ENCODE measurements around the gene FBXW11. TPM values are rescaled to one million over a fixed set of nuclear protein-coding genes. Genes with fewer than 3 reads are reported as not detected.

Gene FBXW11
- total and polyA plus RNA-seq, 2 of the 8 experiments (the other 6 are each of a cell fraction or from before 2014, with no cell fraction given): 45.0 to 75.6 TPM

DNA sequence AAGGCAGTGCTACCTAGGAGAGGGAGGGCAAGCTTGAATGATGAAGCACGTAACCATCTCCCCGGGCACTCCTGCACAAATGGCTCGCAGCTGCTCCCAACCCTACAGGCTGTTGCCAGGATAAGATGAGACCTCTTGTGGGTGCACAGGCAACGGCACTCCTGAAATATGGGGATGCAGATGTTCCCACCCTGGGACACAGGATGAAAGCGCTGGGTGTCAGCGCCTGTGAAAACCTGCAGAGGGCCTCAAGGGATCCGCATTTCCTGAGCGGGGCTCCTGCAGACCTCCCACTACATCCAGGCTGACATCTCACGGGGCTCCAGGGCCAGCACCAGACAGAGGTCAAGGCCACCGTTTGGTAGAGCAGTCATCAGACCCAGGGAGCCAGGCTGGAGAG, 160.1 kb downstream of the FBXW11 start:
- H4K20me1 ChIP-seq (replicated peaks in 1 of 2; ENCODE audit: control insufficient read depth in 1 of 2, insufficient read depth in 2 of 2, low read length in 2 of 2): no peaks in the 10 kb centered on the region
- H2BK5ac ChIP-seq (ENCODE audit: low read depth, low read length): no peak overlapping the region
- FAIRE-seq (no peak), DNase-seq (ENCODE audit: low read depth in 1 of 2, low spot score in 2 of 2) (no peak)
- no peak overlapping the region for H3K4ac ChIP-seq (replicated peaks; ENCODE audit: insufficient read length, low read depth, low read length)
- no peak overlapping the region for H2BK15ac ChIP-seq (ENCODE audit: low read length)
- no peak overlapping the region for H2BK120ac ChIP-seq (replicated peaks; ENCODE audit: low read depth, low read length)
- H3K23ac ChIP-seq (ENCODE audit: insufficient read length): no peak overlapping the region
- no peaks in the 10 kb centered on the region for H3K79me1 ChIP-seq (ENCODE audit: low read depth, low read length)
- no peaks in the 10 kb centered on the region for H3K79me2 ChIP-seq (ENCODE audit: control insufficient read depth in 1 of 2, insufficient read depth in 2 of 2, low read length in 2 of 2)
- no peak overlapping the region for H2AK5ac ChIP-seq (ENCODE audit: low read depth, low read length)
- POLR2A ChIA-PET (ENCODE audit: partially characterized antibody): interaction anchor here (0.7 kb wide), 1 partner anchor 226 kb away, joined by 4 read pairs; no protein-coding TSS in a partner anchor
- no peak overlapping the region for H4K8ac ChIP-seq (ENCODE audit: extremely low read depth, insufficient read depth, low read length)
- no peak overlapping the region for H3K56ac ChIP-seq (replicated peaks; ENCODE audit: insufficient read length, low read depth, low read length)
- no peaks in the 10 kb centered on the region for H3K27me3 ChIP-seq (replicated peaks in 1 of 4; ENCODE audit: control insufficient read depth in 3 of 4, extremely low read depth in 1 of 4, insufficient read depth in 3 of 4, low read length in 3 of 4)
- no peak overlapping the region for H2BK12ac ChIP-seq (ENCODE audit: low read depth, low read length)
- no peak overlapping the region for H4K91ac ChIP-seq (replicated peaks; ENCODE audit: insufficient read length, low read length)
- 87% methylated on average over 10 of the region's 10 CpGs; no CpG with 5 or more reads in 1 of the 2 experiments for WGBS, 2 experiments (ENCODE audit: extremely low coverage in 1 of 2, insufficient coverage in 1 of 2, insufficient read length in 1 of 2, insufficient replicate concordance in 2 of 2, low coverage in 1 of 2, low lambda C conversion rate in 2 of 2, missing lambda C conversion rate in 1 of 2)
- H3K23me2 ChIP-seq (ENCODE audit: low read depth, low read length): no peaks in the 10 kb centered on the region
- H3K36me3 ChIP-seq (ENCODE audit: control insufficient read depth in 2 of 4, insufficient read depth in 4 of 4, low read length in 3 of 4): no peaks in the 10 kb centered on the region
- CTCF ChIA-PET (ENCODE audit: partially characterized antibody): interaction anchor here (0.6 to 11.4 kb wide), 28 partner anchors 9 to 425 kb away, joined by 3 to 81 read pairs (median 3); no protein-coding TSS in a partner anchor
- no peak overlapping the region for H4K5ac ChIP-seq (ENCODE audit: insufficient read length, low read depth, low read length)
- H2BK20ac ChIP-seq (ENCODE audit: low read length): no peak overlapping the region
- H3K14ac ChIP-seq (ENCODE audit: insufficient read length): no peak overlapping the region
- no peak overlapping the region for H3K9ac ChIP-seq (replicated peaks in 1 of 4; ENCODE audit: extremely low read depth in 1 of 4, low read depth in 3 of 4, low read length in 3 of 4)
- H3K4me3 ChIP-seq (ENCODE audit: extremely low read depth in 1 of 4, insufficient read depth in 2 of 4, low read depth in 3 of 4, low read length in 4 of 4): no peak overlapping the region
- H2AFZ ChIP-seq (ENCODE audit: low read length): no peak overlapping the region
- no peaks in the 10 kb centered on the region for H3K9me3 ChIP-seq (ENCODE audit: insufficient read depth in 2 of 2, low read depth in 1 of 2, low read length in 1 of 2)
- H3K4me1 ChIP-seq (replicated peaks in 1 of 4; ENCODE audit: control insufficient read depth in 3 of 4, insufficient read depth in 4 of 4, low read length in 3 of 4): peaks cover 0 to 3% (median 1%) of the 10 kb centered on the region in 4 experiments; a peak in 5 of 7 replicates
- H3K27ac ChIP-seq (ENCODE audit: low read depth, low read length): no peak overlapping the region
- H3K18ac ChIP-seq (ENCODE audit: extremely low read depth, low read length): no peak overlapping the region
- no peak overlapping the region for H3K4me2 ChIP-seq (ENCODE audit: insufficient read depth in 1 of 2, low read depth in 2 of 2, low read length in 2 of 2)
- TF ChIP-seq SIRT6 (IDR thresholded peaks at IDR 0.05; ENCODE audit: low read length) (no peak), EP300 (IDR thresholded peaks at IDR 0.05; ENCODE audit: borderline replicate concordance in 1 of 2, low read depth in 2 of 2, low read length in 2 of 2) (no peak), RAD21 (IDR thresholded peaks at IDR 0.05 in 1 of 2, conservative IDR thresholded peaks at IDR 0.05 in 1 of 2; ENCODE audit: low read depth in 2 of 2, low read length in 2 of 2) (peak; percentile 11 to 52; a peak in 2 of 4 replicates), SP1 (IDR thresholded peaks at IDR 0.05; ENCODE audit: low read depth, low read length) (no peak), HDAC2 (IDR thresholded peaks at IDR 0.05; ENCODE audit: borderline replicate concordance in 1 of 2, low read depth in 2 of 2, low read length in 2 of 2) (no peak), TCF12 (IDR thresholded peaks at IDR 0.05; ENCODE audit: low read depth, low read length) (no peak), TAF1 (IDR thresholded peaks at IDR 0.05; ENCODE audit: low read depth, low read length) (no peak)
- TF ChIP-seq, protein P1, sequence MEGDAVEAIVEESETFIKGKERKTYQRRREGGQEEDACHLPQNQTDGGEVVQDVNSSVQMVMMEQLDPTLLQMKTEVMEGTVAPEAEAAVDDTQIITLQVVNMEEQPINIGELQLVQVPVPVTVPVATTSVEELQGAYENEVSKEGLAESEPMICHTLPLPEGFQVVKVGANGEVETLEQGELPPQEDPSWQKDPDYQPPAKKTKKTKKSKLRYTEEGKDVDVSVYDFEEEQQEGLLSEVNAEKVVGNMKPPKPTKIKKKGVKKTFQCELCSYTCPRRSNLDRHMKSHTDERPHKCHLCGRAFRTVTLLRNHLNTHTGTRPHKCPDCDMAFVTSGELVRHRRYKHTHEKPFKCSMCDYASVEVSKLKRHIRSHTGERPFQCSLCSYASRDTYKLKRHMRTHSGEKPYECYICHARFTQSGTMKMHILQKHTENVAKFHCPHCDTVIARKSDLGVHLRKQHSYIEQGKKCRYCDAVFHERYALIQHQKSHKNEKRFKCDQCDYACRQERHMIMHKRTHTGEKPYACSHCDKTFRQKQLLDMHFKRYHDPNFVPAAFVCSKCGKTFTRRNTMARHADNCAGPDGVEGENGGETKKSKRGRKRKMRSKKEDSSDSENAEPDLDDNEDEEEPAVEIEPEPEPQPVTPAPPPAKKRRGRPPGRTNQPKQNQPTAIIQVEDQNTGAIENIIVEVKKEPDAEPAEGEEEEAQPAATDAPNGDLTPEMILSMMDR (IDR thresholded peaks at IDR 0.05; ENCODE audit: control extremely low read depth in 1 of 3, insufficient read depth in 1 of 3, low read depth in 1 of 3, low read length in 3 of 3): peak; percentile 18 to 35 (median 28); a peak in 3 of 4 replicates
- TF ChIP-seq, protein P2, sequence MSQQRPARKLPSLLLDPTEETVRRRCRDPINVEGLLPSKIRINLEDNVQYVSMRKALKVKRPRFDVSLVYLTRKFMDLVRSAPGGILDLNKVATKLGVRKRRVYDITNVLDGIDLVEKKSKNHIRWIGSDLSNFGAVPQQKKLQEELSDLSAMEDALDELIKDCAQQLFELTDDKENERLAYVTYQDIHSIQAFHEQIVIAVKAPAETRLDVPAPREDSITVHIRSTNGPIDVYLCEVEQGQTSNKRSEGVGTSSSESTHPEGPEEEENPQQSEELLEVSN (IDR thresholded peaks at IDR 0.05): 0 out of 2 replicates have a peak, but pooled peaks have one; percentile 16

All from H1 (cell line).